ENCODE data around the gene RORB. TPM values are rescaled to one million over a fixed set of nuclear protein-coding genes. Genes with fewer than 3 reads are reported as not detected.

RORB gene
- 1 to 10 TPM in 1 of 2 donors, under 1 TPM in 1; 0.78 to 1.3 TPM for total RNA-seq

DNA sequence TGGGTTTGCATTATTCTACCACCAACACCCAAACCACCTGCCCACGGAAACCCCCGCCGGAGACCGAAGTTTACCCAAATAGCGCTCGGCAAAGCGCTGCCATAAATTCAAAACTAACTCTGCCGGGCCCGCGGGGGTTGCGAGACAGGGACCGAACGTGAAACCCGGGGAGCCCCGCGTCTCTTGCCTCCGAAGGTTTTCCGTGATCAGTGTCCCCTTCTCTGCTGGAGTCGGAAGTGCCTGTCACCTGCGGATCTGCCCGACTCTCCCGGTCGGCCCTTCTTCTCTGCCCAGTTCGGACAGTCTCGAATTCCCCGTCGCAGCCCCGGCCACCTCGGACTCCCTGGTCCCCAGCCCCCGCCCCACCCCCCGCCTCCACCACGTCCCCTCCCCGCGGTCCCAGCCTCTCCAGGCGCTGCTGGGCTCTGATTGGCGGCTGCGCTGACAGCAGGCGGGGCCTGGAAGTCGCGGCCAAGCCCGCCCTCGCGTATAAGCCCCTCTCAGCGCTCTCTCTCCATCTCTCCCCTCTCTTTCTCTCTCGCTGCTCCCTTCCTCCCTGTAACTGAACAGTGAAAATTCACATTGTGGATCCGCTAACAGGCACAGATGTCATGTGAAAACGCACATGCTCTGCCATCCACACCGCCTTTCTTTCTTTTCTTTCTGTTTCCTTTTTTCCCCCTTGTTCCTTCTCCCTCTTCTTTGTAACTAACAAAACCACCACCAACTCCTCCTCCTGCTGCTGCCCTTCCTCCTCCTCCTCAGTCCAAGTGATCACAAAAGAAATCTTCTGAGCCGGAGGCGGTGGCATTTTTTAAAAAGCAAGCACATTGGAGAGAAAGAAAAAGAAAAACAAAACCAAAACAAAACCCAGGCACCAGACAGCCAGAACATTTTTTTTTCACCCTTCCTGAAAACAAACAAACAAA, at the start of gene RORB:
Gene RORB, plus strand, starts transcription at position 517 of the 929 bp plus-strand sequence. CDS start 642 bp downstream, outside the sequence.
- DNase-seq (peak; percentile 34 to 65 (median 40)), ATAC-seq (peak; percentile 65)
- Histone ChIP-seq H3K27ac (no peak within 1 kb of the TSS), H3K4me1 (peaks cover 40% of the 10 kb centered on the region), H3K27me3 (peaks cover 0 to 7% of the 10 kb centered on the region in 2 donors), H3K9me3 (no peaks in the 10 kb centered on the region), H3K4me3 (peak within 1 kb of the TSS; percentile 6 to 70), H3K36me3 (replicated peaks in 1 of 2; ENCODE audit: insufficient read depth in 1 of 2, low read depth in 2 of 2) (no peaks in the 10 kb centered on the region)
- intact Hi-C loops (cut with DNase I) = no loop called here
- WGBS, 2 donors = 0 to 2% methylated on average over 41 to 44 of the region's 50 CpGs
- TF ChIP-seq POLR2A (IDR thresholded peaks at IDR 0.05) = peak in 1 of 3 donors; percentile 33
- TF ChIP-seq, protein P1, sequence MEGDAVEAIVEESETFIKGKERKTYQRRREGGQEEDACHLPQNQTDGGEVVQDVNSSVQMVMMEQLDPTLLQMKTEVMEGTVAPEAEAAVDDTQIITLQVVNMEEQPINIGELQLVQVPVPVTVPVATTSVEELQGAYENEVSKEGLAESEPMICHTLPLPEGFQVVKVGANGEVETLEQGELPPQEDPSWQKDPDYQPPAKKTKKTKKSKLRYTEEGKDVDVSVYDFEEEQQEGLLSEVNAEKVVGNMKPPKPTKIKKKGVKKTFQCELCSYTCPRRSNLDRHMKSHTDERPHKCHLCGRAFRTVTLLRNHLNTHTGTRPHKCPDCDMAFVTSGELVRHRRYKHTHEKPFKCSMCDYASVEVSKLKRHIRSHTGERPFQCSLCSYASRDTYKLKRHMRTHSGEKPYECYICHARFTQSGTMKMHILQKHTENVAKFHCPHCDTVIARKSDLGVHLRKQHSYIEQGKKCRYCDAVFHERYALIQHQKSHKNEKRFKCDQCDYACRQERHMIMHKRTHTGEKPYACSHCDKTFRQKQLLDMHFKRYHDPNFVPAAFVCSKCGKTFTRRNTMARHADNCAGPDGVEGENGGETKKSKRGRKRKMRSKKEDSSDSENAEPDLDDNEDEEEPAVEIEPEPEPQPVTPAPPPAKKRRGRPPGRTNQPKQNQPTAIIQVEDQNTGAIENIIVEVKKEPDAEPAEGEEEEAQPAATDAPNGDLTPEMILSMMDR (IDR thresholded peaks at IDR 0.05) = no peak

DNA sequence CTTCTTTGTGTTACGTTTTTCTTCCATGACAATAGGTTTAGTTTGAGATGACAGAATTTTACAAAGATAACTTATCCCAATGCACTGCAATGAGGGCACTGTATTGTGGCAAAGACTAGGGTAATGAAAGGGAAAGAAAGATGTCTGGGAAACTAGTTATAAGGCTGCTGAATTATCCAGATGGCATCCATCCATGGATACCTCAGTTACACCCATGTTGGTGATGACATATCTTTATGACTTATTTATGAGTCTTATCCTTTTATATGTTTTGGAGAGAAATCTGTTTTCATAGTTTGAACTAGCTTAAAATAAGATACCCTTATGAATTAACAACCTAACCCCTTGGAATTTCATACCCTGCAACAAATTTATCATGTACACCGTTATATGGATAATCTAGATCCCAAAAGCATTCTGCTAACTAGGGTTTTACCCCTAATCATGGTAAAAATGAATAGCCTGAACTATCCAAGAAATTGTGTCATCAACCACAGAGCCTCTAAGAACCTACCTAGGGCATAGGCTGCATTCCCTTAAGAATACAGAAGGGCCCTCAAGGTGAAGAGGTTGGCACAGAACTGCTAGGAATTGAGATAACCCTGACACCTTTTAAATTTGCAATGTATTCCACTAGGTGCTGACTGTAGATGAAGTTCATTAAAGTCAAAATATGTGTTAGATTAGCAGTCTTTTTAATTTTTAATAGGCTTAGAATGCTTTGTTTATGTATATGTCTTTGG, 49.5 kb upstream of the RORB start:
- 40 to 83% methylated on average over 2 of the region's 2 CpGs for WGBS, 2 donors
- no peaks in the 10 kb centered on the region for H3K27me3 ChIP-seq
- DNase-seq (no peak), ATAC-seq (no peak)
- intact Hi-C loops (cut with DNase I) = no loop called here
- no peak overlapping the region for H3K4me3 ChIP-seq
- TF ChIP-seq, protein P1 (IDR thresholded peaks at IDR 0.05) = no peak
- no peak for TF ChIP-seq POLR2A (IDR thresholded peaks at IDR 0.05)
- H3K36me3 ChIP-seq (replicated peaks in 1 of 2; ENCODE audit: insufficient read depth in 1 of 2, low read depth in 2 of 2) = no peaks in the 10 kb centered on the region
- no peaks in the 10 kb centered on the region for H3K9me3 ChIP-seq
- H3K27ac ChIP-seq = no peak overlapping the region
- no peaks in the 10 kb centered on the region for H3K4me1 ChIP-seq

DNA sequence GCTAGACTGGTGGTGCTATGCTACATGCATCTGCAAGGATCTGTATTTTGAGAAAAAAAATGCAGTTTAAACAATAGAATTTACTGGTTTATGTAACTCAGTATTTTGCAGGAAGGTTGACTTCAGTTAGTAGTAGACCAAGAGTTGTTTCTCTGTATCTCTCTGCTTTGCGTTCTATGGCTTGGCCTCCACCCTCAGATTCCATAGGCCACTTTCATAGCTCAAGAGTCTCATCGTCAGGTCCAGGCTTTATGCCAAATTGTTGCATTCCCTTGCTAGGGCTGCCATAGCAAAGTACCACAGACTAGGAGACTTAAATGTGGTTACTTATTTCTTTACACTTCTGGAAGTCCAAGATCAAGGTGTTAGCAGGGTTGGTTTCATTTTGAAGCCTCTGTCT, 48.1 kb upstream of the RORB start:
- Histone ChIP-seq H3K27me3 (no peaks in the 10 kb centered on the region), H3K36me3 (replicated peaks in 1 of 2; ENCODE audit: insufficient read depth in 1 of 2, low read depth in 2 of 2) (no peaks in the 10 kb centered on the region), H3K27ac (no peak overlapping the region), H3K4me3 (no peak overlapping the region), H3K4me1 (no peaks in the 10 kb centered on the region), H3K9me3 (no peaks in the 10 kb centered on the region)
- ATAC-seq (no peak), DNase-seq (no peak)
- 79 to 83% methylated on average over 2 of the region's 2 CpGs for WGBS, 2 donors
- intact Hi-C loops (cut with DNase I) = no loop called here
- TF ChIP-seq POLR2A (IDR thresholded peaks at IDR 0.05) = no peak
- TF ChIP-seq, protein P1 (IDR thresholded peaks at IDR 0.05) = no peak

DNA sequence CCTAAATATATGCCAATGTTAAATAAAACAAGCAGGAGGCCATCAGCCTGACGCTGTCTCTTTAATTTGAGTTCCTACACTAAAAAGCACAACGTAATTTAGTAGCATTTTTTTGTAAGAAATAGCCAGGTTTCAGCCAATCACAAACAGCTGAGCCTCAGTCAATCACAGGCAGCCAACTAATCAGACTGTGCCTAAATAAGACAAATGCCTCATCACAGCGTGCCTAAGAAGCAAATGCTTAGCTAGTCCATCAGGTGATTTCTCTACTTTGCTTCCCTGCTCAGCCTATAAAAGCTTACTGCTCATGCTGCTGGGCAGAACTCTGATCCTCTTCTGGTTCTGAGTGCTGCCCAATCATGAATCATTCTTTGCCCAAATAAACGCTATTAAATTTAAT, 38.3 kb upstream of the RORB start:
- peaks cover 0 to 4% of the 10 kb centered on the region in 2 donors for H3K27me3 ChIP-seq
- no peaks in the 10 kb centered on the region for H3K4me1 ChIP-seq
- TF ChIP-seq POLR2A (IDR thresholded peaks at IDR 0.05) = no peak
- TF ChIP-seq, protein P1 (IDR thresholded peaks at IDR 0.05) = no peak
- H3K27ac ChIP-seq = no peak overlapping the region
- no peaks in the 10 kb centered on the region for H3K9me3 ChIP-seq
- intact Hi-C loops (cut with DNase I) = no loop called here
- no peak overlapping the region for H3K4me3 ChIP-seq
- 43 to 45% methylated on average over 4 of the region's 4 CpGs for WGBS, 2 donors
- no peaks in the 10 kb centered on the region for H3K36me3 ChIP-seq (replicated peaks in 1 of 2; ENCODE audit: insufficient read depth in 1 of 2, low read depth in 2 of 2)
- DNase-seq = no peak
- ATAC-seq = no peak

Data from body of pancreas (tissue), 4 donors.